ENCODE data around the gene FLT3LG. TPM values are rescaled to one million over a fixed set of nuclear protein-coding genes. Genes with fewer than 3 reads are reported as not detected.

The FLT3LG gene
- total RNA-seq, 6 experiments from 2014 or later: 0.80 to 4.4 (median 2.3) TPM

GRCh38 chr19:49520705-49521319 lies 46.8 kb downstream of the FLT3LG start:
- no peak for DNase-seq
- TF ChIP-seq CTCF (IDR thresholded peaks at IDR 0.05) (no peak), POLR2A (IDR thresholded peaks at IDR 0.05) (no peak)
- Histone ChIP-seq H3K4me1 (peaks cover 0 to 3% (median 0%) of the 10 kb centered on the region in 4 donors), H3K4me3 (no peak overlapping the region), H3K36me3 (peaks cover 0 to 38% (median 2%) of the 10 kb centered on the region in 4 donors), H3K9me3 (no peaks in the 10 kb centered on the region), H3K27ac (no peak overlapping the region), H3K27me3 (no peaks in the 10 kb centered on the region)
- WGBS (ENCODE audit: insufficient coverage, low coverage, low lambda C conversion rate, missing lambda C conversion rate): 69% methylated on average over 6 of the region's 13 CpGs
- intact Hi-C loops (cut with DNase I): no loop called here
- ATAC-seq: peak; percentile 42 to 68 (median 54)

GRCh38 chr19:49524812-49525455 lies 50.9 kb downstream of the FLT3LG start:
- intact Hi-C loops (cut with DNase I): no loop called here

GRCh38 chr19:49528211-49528771 lies 54.3 kb downstream of the FLT3LG start:
- Histone ChIP-seq H3K27ac (peak overlapping the region in 2 of 3 donors; percentile 16 to 24), H3K36me3 (peaks cover 0 to 60% (median 5%) of the 10 kb centered on the region in 4 donors), H3K4me3 (peak overlapping the region; percentile 16 to 26 (median 22)), H3K4me1 (no peaks in the 10 kb centered on the region), H3K27me3 (no peaks in the 10 kb centered on the region), H3K9me3 (no peaks in the 10 kb centered on the region)
- intact Hi-C loops (cut with DNase I): no loop called here
- WGBS (ENCODE audit: insufficient coverage, low coverage, low lambda C conversion rate, missing lambda C conversion rate): 68% methylated on average over 18 of the region's 25 CpGs
- ATAC-seq (peak in 3 of 4 donors; percentile 13 to 24 (median 17)), DNase-seq (no peak)
- TF ChIP-seq POLR2A (IDR thresholded peaks at IDR 0.05): no peak
- TF ChIP-seq CTCF (IDR thresholded peaks at IDR 0.05): no peak

More at GRCh38 chr19:49524812-49525455, 50.9 kb downstream of the FLT3LG start:
- no peak for DNase-seq
- no peak for ATAC-seq
- no peaks in the 10 kb centered on the region for H3K4me1 ChIP-seq
- H3K36me3 ChIP-seq: peaks cover 0 to 55% (median 5%) of the 10 kb centered on the region in 4 donors
- H3K27ac ChIP-seq: no peak overlapping the region
- H3K4me3 ChIP-seq: no peak overlapping the region
- WGBS (ENCODE audit: insufficient coverage, low coverage, low lambda C conversion rate, missing lambda C conversion rate): 90% methylated on average over 15 of the region's 22 CpGs
- no peaks in the 10 kb centered on the region for H3K27me3 ChIP-seq
- no peaks in the 10 kb centered on the region for H3K9me3 ChIP-seq
- TF ChIP-seq CTCF (IDR thresholded peaks at IDR 0.05): no peak
- TF ChIP-seq POLR2A (IDR thresholded peaks at IDR 0.05): no peak

GRCh38 chr19:49530708-49531107 lies 56.7 kb downstream of the FLT3LG start:
- Histone ChIP-seq H3K27ac (no peak overlapping the region), H3K27me3 (no peaks in the 10 kb centered on the region), H3K4me1 (no peaks in the 10 kb centered on the region), H3K4me3 (no peak overlapping the region), H3K36me3 (peaks cover 0 to 56% (median 8%) of the 10 kb centered on the region in 4 donors), H3K9me3 (no peaks in the 10 kb centered on the region)
- WGBS (ENCODE audit: insufficient coverage, low coverage, low lambda C conversion rate, missing lambda C conversion rate): 88% methylated on average over 2 of the region's 7 CpGs
- no peak for TF ChIP-seq CTCF (IDR thresholded peaks at IDR 0.05)
- TF ChIP-seq POLR2A (IDR thresholded peaks at IDR 0.05): no peak
- DNase-seq (no peak), ATAC-seq (no peak)
- intact Hi-C loops (cut with DNase I): no loop called here
